SK-N-SH treated with all-trans-retinoic acid at 6 μM for 48 hours (cell line): ENCODE data around the gene CHI3L1.

Source experiments
- ATAC-seq: fragments of 200-7000 bp; cut with Tn5 transposase; 3 replicates; pipeline ENCODE4 v1.9.1; 2020; ENCODE audit warnings: mild to moderate bottlenecking, moderate library complexity
- ARNTL ChIP-seq: fragments of 450-650 bp; formaldehyde crosslinking; IDR thresholded peaks from 2 replicates; pipeline ENCODE4 v1.5.0; 2020; ENCODE audit warnings: low read depth, mild to moderate bottlenecking, moderate library complexity, borderline replicate concordance
- BACH2 ChIP-seq: fragments of 250-450 bp; sonication (Bioruptor Pico); IDR thresholded peaks from 2 replicates; pipeline ENCODE4 v1.9.0; 2021; ENCODE audit warnings: mild to moderate bottlenecking, borderline replicate concordance
- CREB5 ChIP-seq: fragments of 250-450 bp; sonication (Bioruptor Pico); IDR thresholded peaks from 2 replicates; pipeline ENCODE4 v1.5.1; 2020; ENCODE audit warnings: low read depth, mild to moderate bottlenecking, moderate library complexity
- CSRNP3 ChIP-seq: fragments of 250-450 bp; sonication (Bioruptor Pico); IDR thresholded peaks from 2 replicates; pipeline ENCODE4 v1.5.1; 2021; ENCODE audit warnings: mild to moderate bottlenecking, moderate library complexity
- ESRRG ChIP-seq: fragments of 250-450 bp; sonication (Bioruptor Pico); IDR thresholded peaks from 2 replicates; pipeline ENCODE4 v1.6.1; 2021; ENCODE audit warnings: mild to moderate bottlenecking
- GLIS3 ChIP-seq: fragments of 250-450 bp; sonication (Bioruptor Pico); IDR thresholded peaks from 2 replicates; pipeline ENCODE4 v1.5.0; 2020; ENCODE audit warnings: mild to moderate bottlenecking, moderate library complexity
- ISL1 ChIP-seq: fragments of 250-450 bp; sonication (Bioruptor Pico); IDR thresholded peaks from 2 replicates; pipeline ENCODE4 v2.1.2; 2022; ENCODE audit warnings: mild to moderate bottlenecking, moderate library complexity
- OSR1 ChIP-seq: fragments of 250-450 bp; sonication (Bioruptor Pico); IDR thresholded peaks from 2 replicates; pipeline ENCODE4 v1.8.0; 2022; ENCODE audit warnings: moderate library complexity, mild to moderate bottlenecking, inconsistent platforms
- PPARA ChIP-seq: fragments of 250-450 bp; sonication (Bioruptor Pico); IDR thresholded peaks from 2 replicates; pipeline ENCODE4 v1.5.0; 2020; ENCODE audit warnings: mild to moderate bottlenecking, borderline replicate concordance
- RARB ChIP-seq: fragments of 250-450 bp; sonication (Bioruptor Pico); IDR thresholded peaks from 2 replicates; pipeline ENCODE4 v1.8.0; 2021; ENCODE audit warnings: mild to moderate bottlenecking, moderate library complexity
- SNAI2 ChIP-seq: fragments of 250-450 bp; sonication (Bioruptor Pico); IDR thresholded peaks from 2 replicates; pipeline ENCODE4 v1.5.0; 2020; ENCODE audit warnings: mild to moderate bottlenecking, moderate library complexity
- TCF4 ChIP-seq: fragments of 250-450 bp; sonication (Bioruptor Pico); IDR thresholded peaks from 2 replicates; pipeline ENCODE4 v1.8.0; 2021; ENCODE audit warnings: mild to moderate bottlenecking, moderate library complexity, borderline replicate concordance
- TOX ChIP-seq: fragments of 250-450 bp; sonication (Bioruptor Pico); IDR thresholded peaks from 2 replicates; pipeline ENCODE4 v1.8.0; 2021; ENCODE audit warnings: mild to moderate bottlenecking, moderate library complexity, borderline replicate concordance
- ZC3H10 ChIP-seq: fragments of 250-450 bp; sonication (Bioruptor Pico); IDR thresholded peaks from 2 replicates; pipeline ENCODE4 v1.5.1; 2021; ENCODE audit warnings: mild to moderate bottlenecking, moderate library complexity
- ZFP3 ChIP-seq: fragments of 250-450 bp; sonication (Bioruptor Pico); IDR thresholded peaks from 2 replicates; pipeline ENCODE4 v1.5.0; 2020; ENCODE audit warnings: mild to moderate bottlenecking, moderate library complexity
- ZNF70 ChIP-seq: fragments of 450-650 bp; formaldehyde crosslinking; IDR thresholded peaks from 2 replicates; pipeline ENCODE4 v1.5.0; 2020; ENCODE audit warnings: mild to moderate bottlenecking, moderate library complexity
- ZNF8 ChIP-seq: fragments of 450-650 bp; formaldehyde crosslinking; IDR thresholded peaks from 2 replicates; pipeline ENCODE4 v1.5.0; 2020; ENCODE audit warnings: mild to moderate bottlenecking, moderate library complexity
- TF ChIP-seq, protein P1 (sequence below): fragments of 250-450 bp; sonication (Bioruptor Pico); IDR thresholded peaks from 2 replicates; pipeline ENCODE4 v1.5.0; 2020; ENCODE audit warnings: mild to moderate bottlenecking, moderate library complexity

CHI3L1 gene

DNA sequence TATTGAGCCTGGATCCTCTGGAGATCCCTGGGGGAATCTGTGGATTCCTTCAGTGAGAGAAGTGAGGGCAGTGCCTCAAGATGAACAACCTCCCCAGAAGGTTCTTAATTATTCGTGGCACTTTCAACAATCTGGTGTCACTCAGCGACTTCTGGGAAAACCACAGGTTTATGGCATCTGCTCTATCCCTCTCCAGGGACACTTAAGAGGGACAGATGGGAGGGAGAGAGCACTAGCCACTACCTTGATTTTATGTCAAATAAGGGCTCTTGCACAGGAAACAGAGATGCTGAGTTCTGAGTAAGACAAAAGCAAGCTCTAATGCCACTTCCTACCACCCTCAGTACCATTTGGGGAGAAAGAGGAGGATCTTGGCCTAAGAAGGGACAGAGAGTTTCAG is 21.2 kb upstream of the CHI3L1 start (continued):
- TF ChIP-seq, protein P1, sequence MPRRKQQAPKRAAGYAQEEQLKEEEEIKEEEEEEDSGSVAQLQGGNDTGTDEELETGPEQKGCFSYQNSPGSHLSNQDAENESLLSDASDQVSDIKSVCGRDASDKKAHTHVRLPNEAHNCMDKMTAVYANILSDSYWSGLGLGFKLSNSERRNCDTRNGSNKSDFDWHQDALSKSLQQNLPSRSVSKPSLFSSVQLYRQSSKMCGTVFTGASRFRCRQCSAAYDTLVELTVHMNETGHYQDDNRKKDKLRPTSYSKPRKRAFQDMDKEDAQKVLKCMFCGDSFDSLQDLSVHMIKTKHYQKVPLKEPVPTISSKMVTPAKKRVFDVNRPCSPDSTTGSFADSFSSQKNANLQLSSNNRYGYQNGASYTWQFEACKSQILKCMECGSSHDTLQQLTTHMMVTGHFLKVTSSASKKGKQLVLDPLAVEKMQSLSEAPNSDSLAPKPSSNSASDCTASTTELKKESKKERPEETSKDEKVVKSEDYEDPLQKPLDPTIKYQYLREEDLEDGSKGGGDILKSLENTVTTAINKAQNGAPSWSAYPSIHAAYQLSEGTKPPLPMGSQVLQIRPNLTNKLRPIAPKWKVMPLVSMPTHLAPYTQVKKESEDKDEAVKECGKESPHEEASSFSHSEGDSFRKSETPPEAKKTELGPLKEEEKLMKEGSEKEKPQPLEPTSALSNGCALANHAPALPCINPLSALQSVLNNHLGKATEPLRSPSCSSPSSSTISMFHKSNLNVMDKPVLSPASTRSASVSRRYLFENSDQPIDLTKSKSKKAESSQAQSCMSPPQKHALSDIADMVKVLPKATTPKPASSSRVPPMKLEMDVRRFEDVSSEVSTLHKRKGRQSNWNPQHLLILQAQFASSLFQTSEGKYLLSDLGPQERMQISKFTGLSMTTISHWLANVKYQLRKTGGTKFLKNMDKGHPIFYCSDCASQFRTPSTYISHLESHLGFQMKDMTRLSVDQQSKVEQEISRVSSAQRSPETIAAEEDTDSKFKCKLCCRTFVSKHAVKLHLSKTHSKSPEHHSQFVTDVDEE: no peak
- TF ChIP-seq ZC3H10 (CRISPR knock-in tag) (no peak), ZNF70 (CRISPR knock-in tag) (no peak)

- no peak for ATAC-seq
- TF ChIP-seq GLIS3 (no peak), CSRNP3 (CRISPR knock-in tag) (no peak), ZFP3 (CRISPR knock-in tag) (no peak), PPARA (CRISPR knock-in tag) (no peak), ISL1 (CRISPR knock-in tag) (no peak), TOX (CRISPR knock-in tag) (no peak), SNAI2 (CRISPR knock-in tag) (no peak)
Measured at GRCh38 chr1:203206129-203206687, 19.7 kb upstream of the CHI3L1 start.

DNA sequence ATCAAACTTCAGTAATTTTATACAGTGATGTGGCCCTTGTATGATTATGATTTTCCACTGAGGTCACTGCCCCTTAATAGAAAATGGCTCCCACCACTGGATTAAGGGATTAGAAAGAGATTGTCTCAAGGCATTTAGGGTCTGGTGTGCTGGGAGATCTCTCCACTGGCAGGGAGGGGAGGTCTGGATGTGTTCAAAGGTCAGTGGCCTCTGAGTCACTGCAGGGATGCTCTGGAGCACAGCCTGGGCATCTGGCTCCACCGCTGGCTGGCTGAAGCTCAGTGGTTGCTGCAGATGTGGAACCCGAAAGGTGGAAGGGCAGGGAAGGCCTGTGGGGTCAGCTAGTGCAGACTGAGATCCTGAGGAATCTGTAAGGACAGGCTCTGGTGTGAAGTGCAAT is 18.3 kb upstream of the CHI3L1 start:
- ATAC-seq: no peak
- TF ChIP-seq ZNF8 (CRISPR knock-in tag): no peak
- TF ChIP-seq, protein P1: no peak
- TF ChIP-seq ESRRG (CRISPR knock-in tag): no peak
- TF ChIP-seq RARB (CRISPR knock-in tag): no peak

GRCh38 chr1:203202431-203203245 is 16.1 kb upstream of the CHI3L1 start:
- no peak for TF ChIP-seq OSR1
- no peak for TF ChIP-seq RARB (CRISPR knock-in tag)
- no peak for TF ChIP-seq SNAI2 (CRISPR knock-in tag)
- TF ChIP-seq GLIS3: no peak
- no peak for TF ChIP-seq TOX (CRISPR knock-in tag)
- no peak for TF ChIP-seq CSRNP3 (CRISPR knock-in tag)
- TF ChIP-seq ESRRG (CRISPR knock-in tag): no peak
- no peak for TF ChIP-seq BACH2
- no peak for TF ChIP-seq ISL1 (CRISPR knock-in tag)
- no peak for TF ChIP-seq TCF4 (CRISPR knock-in tag)
- no peak for TF ChIP-seq ZNF8 (CRISPR knock-in tag)
- TF ChIP-seq ARNTL (CRISPR knock-in tag): no peak
- no peak for TF ChIP-seq CREB5 (CRISPR knock-in tag)
- TF ChIP-seq ZFP3 (CRISPR knock-in tag): no peak
- TF ChIP-seq, all 23 proteins: peak for 0
- no peak for ATAC-seq
